ENCODE data around the gene SLC8A3.

SLC8A3 gene

DNA sequence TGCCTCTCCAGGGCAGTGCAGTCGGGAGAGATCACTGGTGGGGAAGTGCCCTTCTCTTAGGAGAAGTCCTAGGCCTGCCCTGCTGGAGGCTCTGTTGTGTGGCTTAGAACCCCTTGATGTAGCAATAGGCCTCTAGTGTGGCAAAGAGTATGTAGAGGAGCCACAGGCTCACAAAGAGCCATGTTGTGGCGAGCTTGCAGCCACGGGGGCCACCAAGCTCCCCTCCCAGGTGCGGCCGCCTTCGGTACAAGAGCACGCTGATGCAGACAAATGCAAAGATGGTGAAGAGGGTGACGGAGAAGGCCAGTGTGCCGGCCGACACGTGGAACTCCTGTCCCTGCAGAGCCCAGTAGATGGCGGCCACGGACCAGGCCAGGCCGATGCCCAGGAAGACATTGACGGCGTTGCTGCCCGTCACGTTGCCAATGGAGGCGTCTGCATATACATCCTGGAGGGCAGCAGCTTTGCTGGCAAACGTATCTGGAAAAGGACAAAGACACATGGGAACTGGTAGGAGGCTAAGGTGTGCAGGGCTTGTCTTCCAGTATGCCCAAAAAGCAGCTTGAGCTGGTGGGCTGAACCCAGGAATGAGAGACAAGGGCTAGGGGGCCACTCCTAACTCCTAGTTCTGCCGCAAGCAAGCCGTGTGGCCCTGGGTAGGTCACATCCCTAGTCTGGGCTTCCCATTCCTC lies 142.8 kb downstream of the SLC8A3 start:
- TF ChIP-seq EZH2phosphoT487 (IDR thresholded peaks at IDR 0.05; ENCODE audit: low read depth): no peak
- TF ChIP-seq CTCF (IDR thresholded peaks at IDR 0.05; ENCODE audit: low read depth, low read length): peak; percentile 44
- Histone ChIP-seq H3K79me2 (ENCODE audit: low read length) (no peaks in the 10 kb centered on the region), H3K9me3 (ENCODE audit: insufficient read depth, low read length) (no peaks in the 10 kb centered on the region), H3K27me3 (ENCODE audit: low read depth, low read length) (peaks cover 21% of the 10 kb centered on the region), H3K4me2 (ENCODE audit: low read length) (peak overlapping the region; percentile 6), H3K9ac (ENCODE audit: low read length) (no peak overlapping the region), H3K4me1 (ENCODE audit: low read length) (no peaks in the 10 kb centered on the region), H3K27ac (ENCODE audit: low read length) (no peak overlapping the region), H3K36me3 (replicated peaks; ENCODE audit: low read depth, low read length) (no peaks in the 10 kb centered on the region), H4K20me1 (ENCODE audit: insufficient read depth, low read length) (no peaks in the 10 kb centered on the region), H3K4me3 (ENCODE audit: low read length) (no peak overlapping the region), H2AFZ (ENCODE audit: low read depth, low read length) (peak overlapping the region; percentile 58; the same call in 1 of the 2 replicates)

DNA sequence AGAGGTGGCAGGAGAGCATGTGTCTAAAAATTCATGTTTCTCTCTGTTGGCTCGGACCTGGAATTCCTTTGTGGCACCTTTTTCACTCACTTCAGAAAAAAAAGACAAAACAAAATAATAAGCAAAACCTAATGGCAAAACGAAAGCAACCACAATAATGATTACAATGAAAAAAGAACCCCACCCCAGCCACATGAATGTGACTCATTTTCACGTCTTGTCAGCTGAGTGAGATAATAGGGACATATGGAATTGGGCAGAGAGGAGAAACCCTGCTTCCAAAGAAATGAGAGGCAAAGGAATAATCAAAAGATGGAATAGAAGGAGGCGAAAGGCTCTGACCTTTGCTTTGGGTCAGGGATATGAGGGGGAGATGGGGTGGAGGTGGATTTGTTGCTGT lies 143.4 kb downstream of the SLC8A3 start:
- Histone ChIP-seq H3K27me3 (ENCODE audit: low read depth, low read length) (peaks cover 27% of the 10 kb centered on the region), H2AFZ (ENCODE audit: low read depth, low read length) (no peak overlapping the region), H3K4me1 (ENCODE audit: low read length) (no peaks in the 10 kb centered on the region), H3K9me3 (ENCODE audit: insufficient read depth, low read length) (no peaks in the 10 kb centered on the region), H4K20me1 (ENCODE audit: insufficient read depth, low read length) (0 out of 2 replicates have a peak, but pooled peaks cover 2% of the 10 kb centered on the region), H3K9ac (ENCODE audit: low read length) (no peak overlapping the region), H3K79me2 (ENCODE audit: low read length) (no peaks in the 10 kb centered on the region), H3K4me3 (ENCODE audit: low read length) (no peak overlapping the region), H3K27ac (ENCODE audit: low read length) (no peak overlapping the region), H3K36me3 (replicated peaks; ENCODE audit: low read depth, low read length) (no peaks in the 10 kb centered on the region), H3K4me2 (ENCODE audit: low read length) (no peak overlapping the region)
- TF ChIP-seq CTCF (IDR thresholded peaks at IDR 0.05; ENCODE audit: low read depth, low read length) (no peak), EZH2phosphoT487 (IDR thresholded peaks at IDR 0.05; ENCODE audit: low read depth) (no peak)

DNA sequence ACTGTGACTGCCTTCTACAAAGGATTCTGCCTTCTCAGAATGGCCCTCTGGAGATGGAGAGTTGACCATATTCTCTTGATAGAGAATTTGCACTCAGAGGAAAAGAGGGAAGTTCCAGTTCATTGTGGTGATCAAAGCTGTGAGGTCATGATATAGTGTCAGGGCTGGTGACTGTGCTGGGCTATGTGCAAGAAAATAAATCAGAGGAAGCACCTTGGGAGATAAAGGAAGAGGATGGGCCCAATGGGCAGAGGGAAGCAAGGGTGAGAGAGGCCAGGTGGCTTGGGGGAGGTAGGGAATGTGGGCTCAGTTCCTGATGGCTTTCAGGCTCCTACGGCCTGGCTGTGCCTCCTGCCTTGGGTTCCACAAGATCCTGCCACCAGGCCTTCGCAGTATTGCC lies 145.8 kb downstream of the SLC8A3 start:
- H2AFZ ChIP-seq (ENCODE audit: low read depth, low read length): no peak overlapping the region
- H3K4me3 ChIP-seq (ENCODE audit: low read length): no peak overlapping the region
- no peaks in the 10 kb centered on the region for H3K79me2 ChIP-seq (ENCODE audit: low read length)
- 0 out of 2 replicates have a peak, but pooled peaks cover 2% of the 10 kb centered on the region for H4K20me1 ChIP-seq (ENCODE audit: insufficient read depth, low read length)
- TF ChIP-seq CTCF (IDR thresholded peaks at IDR 0.05; ENCODE audit: low read depth, low read length) (no peak), EZH2phosphoT487 (IDR thresholded peaks at IDR 0.05; ENCODE audit: low read depth) (no peak)
- no peaks in the 10 kb centered on the region for H3K9me3 ChIP-seq (ENCODE audit: insufficient read depth, low read length)
- no peak overlapping the region for H3K9ac ChIP-seq (ENCODE audit: low read length)
- no peak overlapping the region for H3K27ac ChIP-seq (ENCODE audit: low read length)
- H3K36me3 ChIP-seq (replicated peaks; ENCODE audit: low read depth, low read length): no peaks in the 10 kb centered on the region
- H3K4me1 ChIP-seq (ENCODE audit: low read length): no peaks in the 10 kb centered on the region
- peaks cover 28% of the 10 kb centered on the region for H3K27me3 ChIP-seq (ENCODE audit: low read depth, low read length)
- no peak overlapping the region for H3K4me2 ChIP-seq (ENCODE audit: low read length)

DNA sequence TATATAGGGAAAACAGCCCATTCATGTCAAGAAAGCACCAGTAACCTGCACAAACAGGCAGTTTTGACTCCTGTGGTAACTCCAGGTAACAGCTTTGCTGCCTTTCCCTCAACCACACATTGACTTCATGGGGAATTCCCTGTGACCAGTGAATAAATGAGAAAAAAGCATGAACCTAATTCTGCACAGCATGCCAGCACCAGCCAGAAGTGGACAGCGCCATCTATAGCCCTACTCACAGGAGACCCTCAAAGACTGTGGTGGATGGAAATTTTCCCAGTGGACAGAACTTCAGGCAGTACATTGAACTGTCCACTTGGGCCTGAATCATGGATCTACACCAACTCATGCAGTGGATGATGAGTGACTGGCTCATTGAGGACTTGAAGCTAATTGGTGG lies 152.1 kb downstream of the SLC8A3 start:
- Histone ChIP-seq H2AFZ (ENCODE audit: low read depth, low read length) (no peak overlapping the region), H3K4me2 (ENCODE audit: low read length) (no peak overlapping the region), H3K4me3 (ENCODE audit: low read length) (no peak overlapping the region), H3K9me3 (ENCODE audit: insufficient read depth, low read length) (no peaks in the 10 kb centered on the region), H3K36me3 (replicated peaks; ENCODE audit: low read depth, low read length) (no peaks in the 10 kb centered on the region), H3K4me1 (ENCODE audit: low read length) (no peaks in the 10 kb centered on the region), H3K27ac (ENCODE audit: low read length) (no peak overlapping the region), H3K27me3 (ENCODE audit: low read depth, low read length) (peaks cover 13% of the 10 kb centered on the region), H3K9ac (ENCODE audit: low read length) (no peak overlapping the region), H4K20me1 (ENCODE audit: insufficient read depth, low read length) (0 out of 2 replicates have a peak, but pooled peaks cover 2% of the 10 kb centered on the region), H3K79me2 (ENCODE audit: low read length) (no peaks in the 10 kb centered on the region)
- no peak for TF ChIP-seq CTCF (IDR thresholded peaks at IDR 0.05; ENCODE audit: low read depth, low read length)
- TF ChIP-seq EZH2phosphoT487 (IDR thresholded peaks at IDR 0.05; ENCODE audit: low read depth): no peak
